Measurements from ENCODE around the gene CENPV.

GRCh38 chr17:16354585-16354984 is 1.3 kb upstream of the CENPV start:
- no peak for TF ChIP-seq CTCF (IDR thresholded peaks at IDR 0.05; ENCODE audit: insufficient read depth, low read length, poor library complexity, severe bottlenecking)
- no peak for TF ChIP-seq EZH2phosphoT487 (conservative IDR thresholded peaks at IDR 0.05; ENCODE audit: low read length)

Data from SU-DHL-6 (cell line).